HG03064 (cell line): Measurements from ENCODE around the gene CNPY1.

ENCODE experiments used
- ATAC-seq: cut with Tn5 transposase; IDR thresholded peaks from one replicate; pipeline ENCODE4 v1.9.1; 2021; ENCODE audit warnings: low read depth; ENCODE audit not compliant: unreplicated experiment

The CNPY1 gene

GRCh38 chr7:155560196-155560885, 14.0 kb upstream of the CNPY1 start:
- ATAC-seq = no peak

- no peak for ATAC-seq
Observed at GRCh38 chr7:155559519-155560108, 13.3 kb upstream of the CNPY1 start.

GRCh38 chr7:155558961-155559360, 12.6 kb upstream of the CNPY1 start:
- ATAC-seq = no peak

- no peak for ATAC-seq
Observed at GRCh38 chr7:155558351-155558750, 12.0 kb upstream of the CNPY1 start.

- ATAC-seq = no peak
Observed at GRCh38 chr7:155557778-155558177, 11.4 kb upstream of the CNPY1 start.

GRCh38 chr7:155556763-155557162, 10.4 kb upstream of the CNPY1 start:
- no peak for ATAC-seq

- ATAC-seq = no peak
Observed at GRCh38 chr7:155555116-155555695, 8.8 kb upstream of the CNPY1 start.

GRCh38 chr7:155553871-155554270, 7.5 kb upstream of the CNPY1 start:
- no peak for ATAC-seq

- ATAC-seq = no peak
Observed at GRCh38 chr7:155551785-155552611, 5.6 kb upstream of the CNPY1 start.

- ATAC-seq = no peak
Observed at GRCh38 chr7:155550916-155551315, 4.6 kb upstream of the CNPY1 start.

- ATAC-seq = no peak
Observed at GRCh38 chr7:155549226-155549625, 2.9 kb upstream of the CNPY1 start.

- no peak for ATAC-seq
Observed at GRCh38 chr7:155547161-155547791, 917 bp upstream of the CNPY1 start.

GRCh38 chr7:155545348-155545747, 1.0 kb downstream of the CNPY1 start:
- ATAC-seq = no peak

GRCh38 chr7:155544485-155544884, 1.9 kb downstream of the CNPY1 start:
- no peak for ATAC-seq

GRCh38 chr7:155543926-155544325, 2.4 kb downstream of the CNPY1 start:
- ATAC-seq = no peak

- ATAC-seq = no peak
Observed at GRCh38 chr7:155543011-155543876, 3.1 kb downstream of the CNPY1 start.

- no peak for ATAC-seq
Observed at GRCh38 chr7:155541986-155542675, 4.2 kb downstream of the CNPY1 start.

- ATAC-seq = no peak
Observed at GRCh38 chr7:155540553-155540952, 5.8 kb downstream of the CNPY1 start.

- ATAC-seq = no peak
Observed at GRCh38 chr7:155538293-155538692, 8.1 kb downstream of the CNPY1 start.
